ENCODE measurements around the gene FRAS1. TPM values are rescaled to one million over a fixed set of nuclear protein-coding genes. Genes with fewer than 3 reads are reported as not detected.

Gene FRAS1
- total and polyA plus RNA-seq, 9 of the 15 experiments (the other 6 are each of a cell fraction or from before 2014, with no cell fraction given): under 0.01 to 0.11 (median 0.04) TPM; not detected in 2

- DNase-seq (ENCODE audit: extremely low read depth in 1 of 4, low spot score in 3 of 4) (no peak), ATAC-seq (no peak), FAIRE-seq (no peak)
- 0% methylated on average over 2 of the region's 2 CpGs for WGBS (ENCODE audit: insufficient coverage, low coverage, missing lambda C conversion rate)
- Histone ChIP-seq H3K9ac (ENCODE audit: insufficient read depth in 1 of 2, low read depth in 2 of 2, low read length in 2 of 2) (no peak overlapping the region), H3K4me2 (ENCODE audit: insufficient read depth, low read length) (no peak overlapping the region), H3K9me3 (replicated peaks; ENCODE audit: control insufficient read depth, insufficient read depth, low read depth, low read length) (no peaks in the 10 kb centered on the region), H3K4me1 (replicated peaks in 1 of 2; ENCODE audit: control insufficient read depth in 2 of 2, insufficient read depth in 2 of 2, low read length in 2 of 2) (no peaks in the 10 kb centered on the region), H3K79me2 (ENCODE audit: control insufficient read depth, insufficient read depth, low read length) (no peaks in the 10 kb centered on the region), H3K27ac (ENCODE audit: extremely low read depth, low read depth, low read length) (no peak overlapping the region), H4K20me1 (replicated peaks; ENCODE audit: control insufficient read depth, insufficient read depth, low read length) (no peaks in the 10 kb centered on the region), H2AFZ (ENCODE audit: low read depth, low read length) (no peak overlapping the region), H3K9me1 (ENCODE audit: control insufficient read depth, insufficient read depth, low read length) (no peaks in the 10 kb centered on the region), H3K4me3 (no peak overlapping the region), H3K36me3 (ENCODE audit: control insufficient read depth, insufficient read depth, low read length) (no peaks in the 10 kb centered on the region), H3K27me3 (ENCODE audit: control insufficient read depth in 2 of 2, insufficient read depth in 2 of 2, low read length in 2 of 2) (no peaks in the 10 kb centered on the region)
- intact Hi-C loops (cut with micrococcal nuclease): no loop called here
- POLR2A ChIA-PET: no interaction called here
- no peak for TF ChIP-seq CBFB (CRISPR knock-in tag; IDR thresholded peaks at IDR 0.05)
- TF ChIP-seq, protein P1, sequence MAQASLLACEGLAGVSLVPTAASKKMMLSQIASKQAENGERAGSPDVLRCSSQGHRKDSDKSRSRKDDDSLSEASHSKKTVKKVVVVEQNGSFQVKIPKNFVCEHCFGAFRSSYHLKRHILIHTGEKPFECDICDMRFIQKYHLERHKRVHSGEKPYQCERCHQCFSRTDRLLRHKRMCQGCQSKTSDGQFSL (CRISPR knock-in tag; IDR thresholded peaks at IDR 0.05): no peak
- TF ChIP-seq, protein P1 (tag; IDR thresholded peaks at IDR 0.05): no peak
- TF ChIP-seq ZNF121 (CRISPR knock-in tag; conservative IDR thresholded peaks at IDR 0.05): no peak
- no peak for TF ChIP-seq RBM15 (IDR thresholded peaks at IDR 0.05; ENCODE audit: insufficient read depth, low read length)
- BruUV-seq (replicated peaks): no TSS peak
- CTCF ChIA-PET (ENCODE audit: low intra/inter-chr PET ratio): no interaction called here
- in situ Hi-C loops (cut with MboI): no loop called here
Measured at GRCh38 chr4:78143634-78144033, 86.5 kb downstream of the FRAS1 start.

DNA sequence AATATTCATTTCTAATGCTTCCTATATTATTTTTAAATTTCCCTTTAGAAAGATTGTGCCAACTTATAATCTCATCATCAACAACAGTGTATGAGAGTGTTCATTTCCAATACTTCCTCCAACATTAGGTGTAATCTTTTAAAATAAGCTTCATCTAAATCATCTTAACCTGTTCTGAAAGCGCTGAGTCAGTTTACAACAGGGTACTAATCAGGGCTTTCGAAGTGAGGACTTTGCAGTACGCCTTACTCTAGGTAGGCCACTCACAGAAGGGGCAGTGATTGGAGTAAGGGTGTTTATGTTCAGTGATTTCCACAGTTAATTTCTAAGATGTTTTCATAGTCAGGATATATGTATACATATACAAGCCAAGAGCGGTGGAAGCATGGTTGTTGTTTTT is 87.9 kb downstream of the FRAS1 start:
- POLR2A ChIA-PET: no interaction called here
- ATAC-seq: no peak
- intact Hi-C loops (cut with micrococcal nuclease) (no loop called here), in situ Hi-C loops (cut with MboI) (no loop called here)
- H2AFZ ChIP-seq (ENCODE audit: low read depth, low read length): no peak overlapping the region
- 1% methylated on average over 4 of the region's 4 CpGs for WGBS (ENCODE audit: insufficient coverage, low coverage, missing lambda C conversion rate)
- no peak for FAIRE-seq
- H4K20me1 ChIP-seq (replicated peaks; ENCODE audit: control insufficient read depth, insufficient read depth, low read length): no peaks in the 10 kb centered on the region
- no peaks in the 10 kb centered on the region for H3K9me1 ChIP-seq (ENCODE audit: control insufficient read depth, insufficient read depth, low read length)
- no peaks in the 10 kb centered on the region for H3K79me2 ChIP-seq (ENCODE audit: control insufficient read depth, insufficient read depth, low read length)
- no peak overlapping the region for H3K4me2 ChIP-seq (ENCODE audit: insufficient read depth, low read length)
- H3K9me3 ChIP-seq (replicated peaks; ENCODE audit: control insufficient read depth, insufficient read depth, low read depth, low read length): no peaks in the 10 kb centered on the region
- CTCF ChIA-PET (ENCODE audit: low intra/inter-chr PET ratio): no interaction called here
- no TSS peak for BruUV-seq (replicated peaks)
- H3K4me3 ChIP-seq: no peak overlapping the region
- H3K27ac ChIP-seq (ENCODE audit: extremely low read depth, low read depth, low read length): no peak overlapping the region
- no peaks in the 10 kb centered on the region for H3K36me3 ChIP-seq (ENCODE audit: control insufficient read depth, insufficient read depth, low read length)
- H3K9ac ChIP-seq (ENCODE audit: insufficient read depth in 1 of 2, low read depth in 2 of 2, low read length in 2 of 2): no peak overlapping the region
- DNase-seq (ENCODE audit: extremely low read depth in 1 of 4, low spot score in 3 of 4): no peak
- no peaks in the 10 kb centered on the region for H3K4me1 ChIP-seq (replicated peaks in 1 of 2; ENCODE audit: control insufficient read depth in 2 of 2, insufficient read depth in 2 of 2, low read length in 2 of 2)
- H3K27me3 ChIP-seq (ENCODE audit: control insufficient read depth in 2 of 2, insufficient read depth in 2 of 2, low read length in 2 of 2): 0 out of 5 replicates have a peak, but pooled peaks cover 0 to 5% of the 10 kb centered on the region in 2 experiments
- TF ChIP-seq ARID3B (CRISPR knock-in tag; IDR thresholded peaks at IDR 0.05; ENCODE audit: borderline replicate concordance) (no peak), NR4A1 (CRISPR knock-in tag; IDR thresholded peaks at IDR 0.05) (no peak), NR4A1 (tag; IDR thresholded peaks at IDR 0.05) (no peak), ZNF785 (CRISPR knock-in tag; IDR thresholded peaks at IDR 0.05) (no peak), PTBP1 (IDR thresholded peaks at IDR 0.05; ENCODE audit: low read depth, low read length) (no peak), SREBF1 (IDR thresholded peaks at IDR 0.05; ENCODE audit: borderline replicate concordance, low read depth, low read length) (no peak), IFI16 (CRISPR knock-in tag; IDR thresholded peaks at IDR 0.05) (no peak), ZNF263 (CRISPR knock-in tag; IDR thresholded peaks at IDR 0.05; ENCODE audit: borderline replicate concordance) (no peak), GABPB2 (CRISPR knock-in tag; conservative IDR thresholded peaks at IDR 0.05) (no peak), ZNF76 (CRISPR knock-in tag; IDR thresholded peaks at IDR 0.05; ENCODE audit: borderline replicate concordance) (no peak)
